HG03342 (cell line): Measurements from ENCODE around the gene SPARC.
A peak's percentile ranks its signal among the peaks of the same experiment; 100 is the strongest.

Experiments
- ATAC-seq: cut with Tn5 transposase; IDR thresholded peaks from one replicate; pipeline ENCODE4 v1.9.1; 2021; ENCODE audit warnings: mild to moderate bottlenecking, moderate library complexity; ENCODE audit not compliant: unreplicated experiment

The SPARC gene

DNA sequence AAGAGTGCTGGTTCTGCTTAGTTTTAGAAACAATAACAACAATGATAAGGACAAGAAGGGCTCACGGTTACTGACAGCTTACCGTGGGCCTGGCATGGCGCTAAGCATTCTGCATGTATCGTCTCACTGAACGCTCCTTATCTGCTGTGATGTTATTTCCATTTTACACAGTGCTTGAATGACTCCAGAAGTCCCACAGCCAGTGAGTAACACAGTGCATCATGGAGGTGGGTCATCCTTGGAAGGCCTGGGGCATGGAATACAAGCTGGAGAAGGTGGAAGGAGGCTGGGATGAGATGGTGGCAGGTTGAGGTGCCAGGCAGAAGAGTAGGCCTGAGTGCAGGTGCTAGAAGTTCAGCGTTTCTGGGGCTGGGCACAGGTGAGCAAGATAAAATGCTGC lies 59.1 kb downstream of the SPARC start:
- no peak for ATAC-seq

DNA sequence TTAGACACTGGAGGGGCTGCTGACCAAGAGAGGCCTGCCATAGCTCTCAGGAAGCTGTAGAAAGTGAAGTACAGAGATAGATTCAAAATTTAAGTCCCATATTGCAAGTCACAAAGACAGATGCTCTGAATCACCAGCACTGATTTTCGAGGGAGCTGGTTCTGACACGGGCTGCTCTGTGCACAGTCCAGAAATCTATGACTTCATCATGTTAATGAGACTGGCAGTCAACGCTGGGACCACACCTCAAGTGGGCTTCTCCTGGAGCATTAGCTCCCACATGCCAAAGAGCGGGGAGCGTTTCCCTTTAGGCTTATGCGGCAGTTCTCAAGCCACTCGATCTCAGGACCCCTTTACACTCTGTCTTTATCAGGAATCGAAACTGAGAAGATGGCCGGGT lies 61.4 kb downstream of the SPARC start:
- ATAC-seq = no peak

DNA sequence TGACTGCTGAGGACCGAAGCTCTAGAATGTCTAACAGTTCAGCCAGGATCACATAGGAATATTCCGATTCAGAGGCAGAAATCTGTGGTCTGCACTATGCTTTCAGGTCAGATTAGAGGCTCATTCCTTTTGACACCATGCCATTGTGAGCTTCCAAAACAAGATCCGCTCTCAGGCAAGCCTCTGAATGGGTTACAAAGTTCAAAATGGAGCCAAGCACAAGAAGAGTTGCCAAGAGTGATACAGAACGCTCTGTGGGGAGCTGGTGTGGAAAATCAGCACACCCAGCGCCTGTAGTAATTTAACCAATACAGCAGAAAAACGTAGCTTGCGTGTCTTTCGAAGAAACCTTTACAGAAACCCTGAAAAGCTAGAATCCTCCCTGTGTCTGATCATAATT lies 62.2 kb downstream of the SPARC start:
- ATAC-seq = no peak

DNA sequence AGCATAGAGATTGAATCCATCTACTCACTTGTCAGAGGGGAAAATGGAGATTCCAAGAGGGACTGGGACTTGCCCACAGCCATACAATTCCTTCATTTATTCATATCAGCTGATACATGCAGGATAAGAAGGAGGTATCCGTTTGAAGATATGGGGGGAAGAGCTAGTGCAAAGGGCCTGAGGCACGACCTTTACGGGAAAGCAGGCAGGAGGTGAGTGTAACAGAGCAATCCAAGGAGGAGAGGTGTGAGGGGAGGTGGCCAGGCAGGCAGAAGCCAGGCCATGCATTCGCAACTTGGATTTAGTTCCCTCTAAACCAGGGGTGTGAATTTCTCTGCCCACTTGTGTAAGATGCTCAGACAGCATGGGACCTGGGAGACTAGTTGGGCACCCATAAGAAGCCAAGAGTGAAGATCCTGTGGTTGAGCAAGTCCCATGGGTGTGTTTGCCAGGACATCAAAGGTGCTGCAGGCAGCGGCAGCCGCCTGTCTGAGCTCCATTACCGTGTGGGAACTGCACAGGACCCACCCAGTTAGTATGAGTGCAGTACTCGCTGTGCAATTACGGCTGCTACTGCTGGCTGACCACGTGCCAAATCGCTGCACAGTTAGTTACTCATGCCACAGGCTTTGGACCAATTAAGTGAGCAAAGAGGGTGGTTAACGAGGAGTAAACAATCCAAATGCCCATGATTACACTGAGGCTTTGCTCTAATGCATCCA lies 64.2 kb downstream of the SPARC start:
- ATAC-seq = no peak

DNA sequence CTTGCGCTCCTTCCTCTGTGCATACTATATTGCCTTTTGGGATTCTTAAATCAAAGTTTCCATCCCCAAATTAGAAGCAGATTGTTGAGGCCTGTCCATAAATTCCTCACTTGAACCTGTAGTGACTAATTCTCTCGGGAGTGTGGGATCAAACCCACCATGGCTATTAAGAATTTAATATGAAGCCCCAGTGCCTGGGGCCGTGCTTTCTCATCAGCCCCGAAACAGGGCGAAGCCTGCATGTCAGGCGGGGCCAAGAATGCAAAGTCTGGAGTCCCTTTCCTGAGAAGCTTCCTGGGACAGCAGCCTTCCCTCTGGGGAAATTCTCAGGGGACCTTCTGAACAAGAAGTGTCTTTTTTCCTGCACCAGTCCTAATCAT lies 66.3 kb downstream of the SPARC start:
- no peak for ATAC-seq

DNA sequence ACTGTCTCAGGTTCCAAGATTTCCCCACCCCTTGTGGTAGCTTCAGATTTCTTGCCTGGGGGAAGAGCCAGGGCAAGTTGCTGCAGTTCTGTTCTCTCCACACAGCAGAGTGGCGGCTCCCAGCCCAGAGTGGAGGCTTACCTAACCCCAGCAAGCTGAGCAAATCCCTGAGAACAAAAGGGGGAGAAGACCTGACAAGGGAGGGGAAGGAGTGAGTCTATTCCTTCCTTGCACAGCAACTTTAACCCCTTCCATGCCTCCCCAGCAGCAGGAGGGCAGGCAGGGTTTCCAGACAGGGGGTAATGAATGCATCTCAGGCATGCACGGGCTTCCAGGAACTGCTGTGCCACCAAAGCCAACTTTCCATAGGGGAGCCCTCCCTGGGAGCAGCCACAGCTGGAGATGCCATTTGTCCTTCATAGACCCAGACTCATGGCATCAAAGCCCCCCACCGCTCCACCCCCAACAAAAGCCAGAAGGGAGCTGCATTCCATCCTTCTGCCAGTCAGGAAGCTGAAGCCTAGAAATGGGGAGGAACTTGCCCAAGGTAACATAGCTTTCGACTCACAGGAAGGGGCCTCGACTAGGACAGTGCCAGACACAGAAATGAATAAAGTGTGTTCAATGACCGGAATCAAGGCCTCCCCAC lies 66.8 kb downstream of the SPARC start:
- ATAC-seq = no peak

DNA sequence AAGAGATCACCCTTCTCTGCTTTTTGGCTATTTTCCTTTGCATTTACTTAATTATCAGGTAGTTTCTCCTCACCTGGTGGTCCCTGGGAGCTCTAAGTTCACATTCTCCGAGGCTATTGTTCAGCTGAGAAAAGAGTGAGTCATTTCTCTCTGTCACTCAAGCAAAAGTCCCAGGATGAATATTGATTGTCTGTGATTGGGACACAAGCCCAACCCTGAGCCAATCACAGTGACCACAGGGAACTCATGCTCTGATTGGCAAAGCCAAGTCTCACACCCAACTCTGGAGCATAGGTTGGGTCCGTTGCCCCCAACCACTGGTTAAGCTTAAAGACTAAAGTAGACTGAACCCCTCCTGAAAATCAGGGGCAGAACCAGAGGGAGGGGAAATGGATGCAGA lies 67.8 kb downstream of the SPARC start:
- no peak for ATAC-seq

DNA sequence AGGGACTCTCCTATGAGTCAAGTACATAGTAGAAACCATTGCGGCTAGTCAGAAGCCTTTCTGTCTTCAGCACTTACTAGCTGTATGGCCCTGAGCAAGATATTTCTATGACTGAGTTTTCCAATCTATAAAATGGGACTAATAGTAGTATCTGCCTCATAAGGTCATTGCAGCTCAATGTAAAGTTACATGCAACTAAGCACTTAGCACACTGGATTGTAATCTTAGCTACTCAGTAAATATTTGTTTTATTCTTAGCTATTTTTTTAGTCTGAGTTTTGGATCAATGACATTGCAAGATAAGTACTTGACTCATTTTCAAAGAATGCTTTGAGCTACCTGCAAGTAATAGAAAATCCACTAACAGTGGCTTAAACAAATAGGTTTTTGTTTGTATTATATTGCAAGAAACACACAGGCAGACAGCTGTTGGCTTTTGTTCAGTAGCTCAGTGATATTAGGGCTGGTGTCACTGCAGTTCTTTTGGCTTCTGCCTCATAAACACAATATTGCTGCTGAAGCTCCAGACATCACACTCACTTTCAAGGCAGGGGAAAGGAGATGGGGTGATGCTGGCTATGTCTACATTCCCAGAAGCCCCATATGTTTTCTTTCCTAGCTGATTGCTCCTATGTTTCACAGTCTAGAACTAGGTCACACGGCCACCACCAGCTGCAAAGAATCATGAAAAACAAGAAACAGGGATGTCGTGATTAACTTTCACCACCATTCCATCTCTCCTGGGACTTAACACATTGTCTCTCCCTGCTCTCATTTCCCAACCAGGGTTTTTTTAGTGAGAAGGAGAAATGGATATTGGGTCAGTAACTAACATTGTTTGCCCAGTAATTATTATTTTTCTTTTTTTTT lies 68.6 kb downstream of the SPARC start:
- no peak for ATAC-seq

DNA sequence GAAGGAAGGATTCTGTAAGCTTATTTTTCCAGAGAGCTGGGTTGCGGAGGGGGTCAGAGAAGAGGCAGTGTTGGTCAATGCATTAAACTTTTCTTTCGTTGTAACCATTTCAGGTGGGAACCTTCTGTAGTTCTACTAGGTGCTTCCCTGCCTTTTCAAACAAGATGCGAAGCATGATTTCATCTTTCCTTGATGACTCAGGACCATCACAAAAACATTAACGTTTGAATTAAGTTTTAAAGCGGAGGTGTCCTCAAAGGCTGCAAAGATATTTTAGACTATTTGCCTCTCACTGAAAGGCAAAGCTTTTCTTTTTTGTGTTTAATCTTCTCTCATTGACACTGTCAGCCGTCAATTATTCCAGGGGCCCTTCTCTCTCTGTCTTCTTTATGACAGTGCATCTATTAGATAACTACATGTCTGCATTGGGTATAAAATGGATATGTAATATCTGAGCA lies 69.3 kb downstream of the SPARC start:
- ATAC-seq = no peak

DNA sequence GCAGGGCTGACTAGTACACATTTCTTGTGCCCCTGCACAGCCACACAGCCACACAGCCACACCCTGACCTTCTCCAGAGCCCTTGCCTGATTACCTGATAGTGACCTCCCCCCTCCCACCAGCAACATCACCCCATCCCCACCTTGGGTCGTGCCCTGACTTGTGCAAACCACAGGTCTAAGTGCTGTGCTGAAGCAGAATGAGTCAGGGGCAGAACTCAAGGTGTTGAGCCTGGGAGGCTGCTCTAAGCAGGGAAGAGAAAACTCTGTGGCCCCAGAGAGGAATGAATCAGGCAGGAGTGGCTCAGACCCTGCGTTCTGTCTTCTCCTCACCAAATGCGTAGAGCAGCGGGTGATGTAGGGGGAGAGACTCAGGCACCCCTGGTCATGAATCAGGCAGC lies 71.3 kb downstream of the SPARC start:
- no peak for ATAC-seq

DNA sequence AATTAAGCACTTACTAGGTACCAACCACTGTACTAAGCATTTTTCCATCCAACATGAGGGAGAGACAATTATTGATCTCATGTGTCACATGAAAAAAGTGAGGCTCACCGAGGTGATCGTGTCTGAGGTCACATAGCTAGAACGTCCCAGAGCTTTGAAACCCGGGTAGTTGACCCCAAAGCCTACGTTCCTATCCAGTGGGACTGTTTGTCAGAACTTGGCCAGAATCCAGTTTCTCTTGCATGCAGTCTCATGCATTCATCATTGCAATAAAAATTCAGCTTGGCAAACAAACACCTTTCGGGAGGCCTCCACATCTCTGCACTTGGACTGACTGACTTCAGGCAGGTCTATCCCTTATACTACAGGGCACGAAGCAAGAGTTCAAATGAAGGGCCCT lies 72.2 kb downstream of the SPARC start:
- ATAC-seq = no peak

DNA sequence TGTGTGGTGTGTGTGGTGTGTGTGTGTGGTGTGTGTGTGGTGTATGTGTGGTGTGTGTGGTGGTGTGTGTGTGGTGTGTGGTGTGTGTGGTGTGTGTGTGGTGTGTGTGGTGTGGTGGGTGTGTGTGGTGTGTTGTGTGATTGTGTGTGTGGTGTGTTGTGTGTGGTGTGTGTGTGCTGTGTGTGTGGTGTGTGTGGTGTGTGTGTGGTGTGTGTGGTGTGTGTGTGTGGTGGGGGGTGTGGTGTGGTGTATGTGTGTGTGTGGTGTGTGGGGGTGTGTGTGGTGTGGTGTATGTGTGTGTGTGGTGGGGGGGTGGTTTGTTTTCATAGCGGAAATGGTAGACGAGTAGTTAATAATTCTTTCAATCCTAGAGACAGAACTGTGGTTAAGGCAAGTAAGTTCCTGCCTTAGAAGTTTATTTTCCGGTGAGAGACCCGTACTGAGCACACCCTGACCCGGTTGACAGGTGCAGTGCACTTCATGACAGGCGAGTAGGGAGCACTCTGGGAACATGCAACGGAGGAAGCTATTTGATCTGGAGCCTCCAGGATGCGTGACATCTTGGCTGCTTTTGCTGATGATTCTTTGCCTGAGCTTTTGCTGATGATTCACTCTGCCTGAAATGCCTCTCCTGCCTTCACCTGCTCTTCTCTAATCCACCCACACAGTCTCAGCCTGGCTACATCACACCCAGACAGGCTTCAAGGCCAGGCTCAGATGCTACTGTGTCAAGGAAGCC lies 73.9 kb downstream of the SPARC start:
- ATAC-seq = peak; percentile 72

DNA sequence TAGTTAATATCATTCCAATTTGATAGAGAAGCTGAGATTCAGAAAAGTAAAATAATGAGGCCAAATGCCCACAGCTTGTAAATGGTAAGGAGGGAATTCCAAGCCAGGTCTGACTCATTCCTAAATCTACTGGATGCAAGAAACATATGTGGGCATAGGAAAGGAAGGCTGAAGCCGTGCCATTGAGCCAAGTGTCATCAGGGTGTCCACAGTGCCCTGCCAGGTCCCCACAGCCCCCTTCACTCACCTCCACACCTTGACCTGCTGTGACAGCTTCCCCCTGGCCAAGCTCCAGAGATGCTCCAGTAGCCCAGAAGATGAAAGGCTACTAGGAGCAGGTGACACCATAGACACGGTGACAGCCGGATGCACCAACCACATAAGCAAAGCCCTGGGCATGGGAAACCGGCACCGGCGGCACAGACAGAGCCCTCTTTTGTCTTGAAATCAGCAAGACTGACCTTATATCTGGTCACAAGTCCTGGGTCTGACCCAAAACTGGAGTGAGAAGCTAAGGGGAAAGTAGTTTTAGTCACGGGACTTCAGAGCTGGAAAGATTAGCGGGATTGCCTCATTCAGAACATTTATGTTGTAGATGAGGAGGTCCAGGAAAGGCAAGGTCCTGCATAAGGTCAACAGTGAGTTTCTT lies 75.5 kb downstream of the SPARC start:
- ATAC-seq = no peak
